Measurements from ENCODE around the gene SLC12A4.
A peak's percentile ranks its signal among the peaks of the same experiment; 100 is the strongest.
"Not testable (repeated sequence)": the region's sequence is repeated elsewhere in the genome, so short reads cannot be mapped to it uniquely, and the experiment has no call there.

SLC12A4 gene

DNA sequence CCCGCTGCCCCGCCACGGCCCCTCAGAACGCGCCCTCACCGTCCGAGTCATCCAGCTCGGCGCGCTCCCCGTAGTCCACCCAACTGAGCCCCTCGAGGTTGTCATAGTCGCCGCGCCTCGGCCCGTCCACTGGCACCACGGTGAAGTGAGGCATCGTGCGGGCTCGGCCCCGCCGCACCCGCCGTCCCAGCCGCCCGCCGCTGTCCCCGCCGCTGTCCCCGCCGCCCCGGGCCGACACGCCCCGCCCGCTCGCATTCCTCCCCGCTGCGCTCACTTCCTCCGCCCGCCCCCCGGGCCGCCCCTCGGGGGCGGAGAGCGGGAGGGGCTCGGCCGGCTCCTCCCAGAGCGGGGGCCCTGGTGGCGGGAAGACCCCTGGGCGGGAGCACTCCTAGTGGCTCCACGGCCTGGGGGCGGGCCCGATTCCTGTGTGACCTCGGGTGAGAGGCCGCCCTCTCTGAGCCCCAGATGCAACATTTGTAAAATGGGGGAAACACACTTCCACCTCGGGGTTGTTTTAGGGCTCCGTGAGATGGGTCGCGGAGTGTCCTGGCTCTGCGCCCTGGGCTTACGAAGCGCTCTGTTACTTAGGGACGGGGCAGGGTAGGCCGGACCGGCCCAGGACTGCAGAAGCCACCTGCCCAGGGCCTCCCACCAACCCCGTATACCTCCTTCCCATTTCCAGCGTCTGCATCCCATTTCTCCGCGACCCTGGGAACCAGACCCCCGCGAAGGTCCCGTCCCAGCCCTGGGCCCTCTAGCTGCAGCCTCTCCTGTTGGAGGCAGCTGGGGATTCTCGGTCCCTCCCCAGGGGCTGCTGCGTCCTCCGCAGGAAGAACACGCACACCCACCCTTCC is at the start of gene SLC12A4:
TSS of gene SLC12A4 (minus strand) at position 238 of the 854 bp plus-strand sequence. CDS start at position 154, 84 bp downstream.
- no peak for TF ChIP-seq CTCF (IDR thresholded peaks at IDR 0.05; ENCODE audit: control insufficient read depth, insufficient read depth, low read depth, low read length, missing control alignments)
- no peak for DNase-seq (ENCODE audit: low read depth)

DNA sequence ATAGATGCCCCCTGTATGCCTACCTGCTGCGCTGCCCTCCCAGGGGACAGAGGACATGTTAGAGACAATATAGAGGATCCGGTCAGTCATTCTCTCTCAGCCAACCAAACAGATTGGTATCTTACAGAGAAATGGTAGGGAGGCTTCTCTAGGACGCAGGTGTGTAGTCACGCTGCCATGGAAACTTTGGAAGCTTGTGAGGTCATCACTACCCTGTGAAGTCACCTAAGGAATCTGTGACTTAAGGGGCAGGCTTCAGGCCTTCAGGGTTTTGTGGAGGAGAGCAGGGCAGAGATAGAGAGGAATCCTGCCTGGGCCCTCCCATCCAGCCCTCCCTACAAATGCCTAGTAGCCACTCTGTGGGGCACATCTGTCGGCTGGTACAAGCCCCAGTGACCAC is 47.2 kb upstream of the SLC12A4 start, which contains the start of gene DPEP2NB:
TSS of gene DPEP2NB (minus strand) at position 231 of the 400 bp plus-strand sequence. CDS start at position 90, 141 bp downstream.
- DNase-seq (ENCODE audit: low read depth), result no peak
- H3K4me3 ChIP-seq (ENCODE audit: control insufficient read depth, low read depth, low read length), result no peak within 1 kb of the TSS
- no peak for TF ChIP-seq CTCF (IDR thresholded peaks at IDR 0.05; ENCODE audit: control insufficient read depth, insufficient read depth, low read depth, low read length, missing control alignments)

More for the DNA sequence above, at the start of gene SLC12A4:
- H3K4me3 ChIP-seq (ENCODE audit: control insufficient read depth, low read depth, low read length), result peak within 1 kb of the TSS; percentile 51

DNA sequence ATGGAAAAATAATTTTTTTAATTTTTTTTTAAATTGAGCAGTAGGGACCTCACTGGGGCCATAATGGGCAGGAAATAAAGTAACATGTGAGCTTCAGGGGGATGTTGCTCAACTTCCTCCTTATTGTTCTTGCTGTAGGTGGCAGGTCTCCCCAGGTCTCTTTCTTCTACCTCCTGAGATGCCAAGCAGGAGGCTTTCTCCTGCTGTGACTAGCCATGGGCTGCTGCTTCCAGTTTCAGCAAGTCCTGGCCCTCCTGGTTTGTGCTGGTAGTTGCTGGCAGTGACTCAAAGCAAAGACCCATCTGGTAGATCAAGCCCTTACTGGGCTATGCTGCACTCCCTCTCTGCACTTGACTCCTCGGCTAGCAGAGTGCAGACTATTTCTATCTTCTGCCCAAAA is 45.0 kb upstream of the SLC12A4 start:
- no peak for DNase-seq (ENCODE audit: low read depth)
- H3K4me3 ChIP-seq (ENCODE audit: control insufficient read depth, low read depth, low read length), result no peak overlapping the region
- no peak for TF ChIP-seq CTCF (IDR thresholded peaks at IDR 0.05; ENCODE audit: control insufficient read depth, insufficient read depth, low read depth, low read length, missing control alignments)

DNA sequence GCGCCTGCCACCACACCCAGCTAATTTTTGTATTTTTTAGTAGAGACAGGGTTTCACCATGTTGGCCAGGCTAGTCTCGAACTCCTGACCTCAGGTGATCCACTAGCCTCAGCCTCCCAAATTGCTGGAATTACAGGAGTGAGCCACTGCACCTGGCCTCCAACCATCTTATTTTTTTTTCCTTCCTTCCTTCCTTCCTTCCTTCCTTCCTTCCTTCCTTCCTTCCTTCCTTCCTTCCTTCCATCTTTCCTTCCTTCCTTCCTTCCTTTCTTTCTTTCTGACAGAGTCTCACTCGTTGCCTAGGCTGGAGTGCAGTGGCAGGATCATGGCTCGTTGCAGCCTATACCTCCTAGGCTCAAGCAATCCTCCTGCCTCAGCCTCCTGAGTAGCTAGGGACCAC is 41.4 kb upstream of the SLC12A4 start:
- not testable (repeated sequence) for DNase-seq (ENCODE audit: low read depth)

GRCh38 chr16:68009157-68009735 is 40.8 kb upstream of the SLC12A4 start:
- no peak for TF ChIP-seq CTCF (IDR thresholded peaks at IDR 0.05; ENCODE audit: control insufficient read depth, insufficient read depth, low read depth, low read length, missing control alignments)
- no peak for DNase-seq (ENCODE audit: low read depth)
- no peak overlapping the region for H3K4me3 ChIP-seq (ENCODE audit: control insufficient read depth, low read depth, low read length)

More for the DNA sequence above, 41.4 kb upstream of the SLC12A4 start:
- H3K4me3 ChIP-seq (ENCODE audit: control insufficient read depth, low read depth, low read length), result not testable (repeated sequence)

DNA sequence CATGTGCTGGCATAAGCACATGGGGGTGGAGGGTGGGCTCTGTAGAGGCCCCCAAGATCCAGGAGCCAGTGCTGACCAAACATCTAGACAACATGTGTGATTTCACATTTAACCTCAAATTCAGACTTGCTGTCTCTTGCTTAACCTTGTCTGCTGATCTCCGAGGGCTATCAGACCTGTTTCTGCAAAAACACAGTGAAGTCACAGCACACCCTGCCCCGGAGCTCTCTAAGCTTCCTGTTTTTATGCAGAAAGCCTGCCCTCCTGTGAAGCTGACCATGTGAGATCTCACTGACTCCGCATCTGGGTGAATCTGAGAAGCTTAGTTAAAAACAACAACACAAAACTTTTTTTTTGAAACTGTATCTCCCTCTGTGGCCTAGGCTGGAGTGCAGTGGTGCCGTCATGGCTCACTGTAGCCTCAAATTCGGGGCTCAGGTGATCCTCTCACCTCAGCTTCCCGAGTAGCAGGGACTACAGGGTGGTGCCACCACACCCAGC is 37.4 kb upstream of the SLC12A4 start:
- DNase-seq (ENCODE audit: low read depth), result no peak
- TF ChIP-seq CTCF (IDR thresholded peaks at IDR 0.05; ENCODE audit: control insufficient read depth, insufficient read depth, low read depth, low read length, missing control alignments), result no peak
- H3K4me3 ChIP-seq (ENCODE audit: control insufficient read depth, low read depth, low read length), result no peak overlapping the region

GRCh38 chr16:68005211-68005610 is 36.8 kb upstream of the SLC12A4 start:
- H3K4me3 ChIP-seq (ENCODE audit: control insufficient read depth, low read depth, low read length), result no peak overlapping the region
- no peak for DNase-seq (ENCODE audit: low read depth)
- no peak for TF ChIP-seq CTCF (IDR thresholded peaks at IDR 0.05; ENCODE audit: control insufficient read depth, insufficient read depth, low read depth, low read length, missing control alignments)
